CD14-positive monocyte (primary cell): ENCODE results near the gene POLD4. TPM values are rescaled to one million over a fixed set of nuclear protein-coding genes. Genes with fewer than 3 reads are reported as not detected.

Source experiments
- DNase-seq, 3 donors: peaks; one replicate each; pipeline ENCODE4 v3.0.0-alpha.2; 2011 to 2022
- H2AFZ ChIP-seq: 2 replicates; pipeline ENCODE4 v1.6.0; 2012; ENCODE audit warnings: mild to moderate bottlenecking, low read depth, low read length, inconsistent platforms; ENCODE audit not compliant: insufficient read depth, poor library complexity, severe bottlenecking
- H3K27ac ChIP-seq, 2 donors: 1 replicate in 1 of 2; 2 replicates in 1 of 2; pipeline ENCODE4 v1.5.1; 2012 to 2013; ENCODE audit warnings: low read length in 2 of 2, control low read depth in 1 of 2, inconsistent platforms in 1 of 2, low read depth in 1 of 2, mild to moderate bottlenecking in 1 of 2
- H3K27me3 ChIP-seq, 2 donors: one replicate each; pipeline versions ENCODE4 v1.6.0 to v1.6.1; 2011 to 2013; ENCODE audit warnings: low read length in 2 of 2; ENCODE audit not compliant: control insufficient read depth in 2 of 2, insufficient read depth in 2 of 2
- H3K36me3 ChIP-seq, 2 donors: replicated peaks in 1 of 2; 1 replicate in 1 of 2; 2 replicates in 1 of 2; pipeline versions ENCODE4 v1.5.1 to v1.6.1; 2012 to 2013; ENCODE audit warnings: low read length in 2 of 2, control low read depth in 1 of 2, inconsistent platforms in 1 of 2, mild to moderate bottlenecking in 1 of 2; ENCODE audit not compliant: insufficient read depth in 2 of 2, control insufficient read depth in 1 of 2
- H3K4me1 ChIP-seq, 2 donors: 1 replicate in 1 of 2; 2 replicates in 1 of 2; pipeline versions ENCODE4 v1.5.1 to v1.6.1; 2012 to 2013; ENCODE audit warnings: low read length in 2 of 2, control low read depth in 1 of 2, inconsistent platforms in 1 of 2, mild to moderate bottlenecking in 1 of 2, moderate library complexity in 1 of 2; ENCODE audit not compliant: insufficient read depth in 2 of 2, control insufficient read depth in 1 of 2
- H3K4me2 ChIP-seq: replicated peaks from 2 replicates; pipeline ENCODE3; 2012; ENCODE audit warnings: low read length, moderate library complexity, mild to moderate bottlenecking; ENCODE audit not compliant: poor library complexity, severe bottlenecking; ENCODE audit errors: extremely low read depth
- H3K4me3 ChIP-seq, 3 experiments: fragments of 200-600 bp in 1 of 3; sonication (generic) in 1 of 3; replicated peaks in 1 of 3; 1 replicate in 2 of 3; 2 replicates in 1 of 3; pipeline ENCODE4 v1.5.1; 2011 to 2013; ENCODE audit warnings: low read length in 3 of 3, mild to moderate bottlenecking in 3 of 3, control low read depth in 2 of 3, low read depth in 2 of 3, inconsistent platforms in 1 of 3, moderate library complexity in 1 of 3
- H3K79me2 ChIP-seq: 2 replicates; pipeline ENCODE4 v1.6.0; 2012; ENCODE audit warnings: mild to moderate bottlenecking, control low read depth, inconsistent platforms, low read length, moderate library complexity; ENCODE audit not compliant: insufficient read depth
- H3K9ac ChIP-seq: 2 replicates; pipeline ENCODE4 v1.6.0; 2017; ENCODE audit warnings: low read length, mild to moderate bottlenecking; ENCODE audit not compliant: insufficient read depth, poor library complexity, severe bottlenecking
- H3K9me3 ChIP-seq, 2 donors: replicated peaks in 1 of 2; 1 replicate in 1 of 2; 2 replicates in 1 of 2; pipeline versions ENCODE4 v1.5.1 to v1.6.1; 2012 to 2013; ENCODE audit warnings: low read length in 2 of 2, control low read depth in 1 of 2; ENCODE audit not compliant: control insufficient read depth in 1 of 2, insufficient read depth in 1 of 2
- H4K20me1 ChIP-seq: 2 replicates; pipeline ENCODE4 v1.6.0; 2012; ENCODE audit warnings: mild to moderate bottlenecking, low read length, control low read depth, moderate library complexity; ENCODE audit not compliant: insufficient read depth
- H3K27ac Mint-ChIP-seq, 7 donors: one replicate each; pipeline ENCODE4 v1.8.0; 2020; ENCODE audit warnings: mild to moderate bottlenecking in 7 of 7, mixed read lengths in 7 of 7, moderate library complexity in 6 of 7, inconsistent platforms in 2 of 7
- H3K27me3 Mint-ChIP-seq, 3 donors: one replicate each; pipeline ENCODE4 v1.8.0; 2021 to 2022; ENCODE audit warnings: low read depth in 3 of 3, mild to moderate bottlenecking in 3 of 3, mixed read lengths in 3 of 3, moderate library complexity in 3 of 3, inconsistent platforms in 1 of 3
- H3K36me3 Mint-ChIP-seq, 2 donors: one replicate each; pipeline ENCODE4 v1.8.0; 2020; ENCODE audit warnings: mixed read lengths in 2 of 2, inconsistent platforms in 1 of 2, mild to moderate bottlenecking in 1 of 2
- H3K4me1 Mint-ChIP-seq: one replicate; pipeline ENCODE4 v1.8.0; 2020; ENCODE audit warnings: mild to moderate bottlenecking, mixed read lengths
- H3K4me3 Mint-ChIP-seq, 2 donors: one replicate each; pipeline ENCODE4 v1.8.0; 2020; ENCODE audit warnings: mild to moderate bottlenecking in 2 of 2, mixed read lengths in 2 of 2, moderate library complexity in 1 of 2
- H3K9me3 Mint-ChIP-seq, 7 donors: one replicate each; pipeline ENCODE4 v1.8.0; 2020 to 2022; ENCODE audit warnings: mixed read lengths in 7 of 7, mild to moderate bottlenecking in 6 of 7, moderate library complexity in 6 of 7, inconsistent platforms in 2 of 7
- CTCF ChIP-seq: fragments of 200-600 bp; IDR thresholded peaks from one replicate; pipeline ENCODE4 v1.8.0; 2022; ENCODE audit warnings: antibody characterized with exemption, mild to moderate bottlenecking
- WGBS: methylation state at CpG from one replicate; pipeline ENCODE4 v1.1.5; 2013; ENCODE audit warnings: missing lambda C conversion rate; ENCODE audit not compliant: insufficient coverage; 5-methylcytosine and 5-hydroxymethylcytosine counted together
- intact Hi-C, 2 donors: fragments of 100-400 bp; cut with micrococcal nuclease; formaldehyde crosslinking; loops; one replicate each; pipeline versions ENCODE4 v1.15.0 to v1.15.1; 2023
- polyA plus RNA-seq, 3 donors: library from polyadenylated mRNA; depleted of rRNA in 1 of 3; unstranded in 2 of 3; stranded (reverse) in 1 of 3; fragments of 300-500 nt in 2 of 3; fragments of >200 nt in 1 of 3; fragmentation: Illumina TruSeq in 2 of 3; gene quantifications; 1 replicate in 2 of 3; 2 replicates in 1 of 3; pipeline ENCODE4 v1.2.3, GENCODE V29; 2012 to 2021

POLD4 gene
- polyA plus RNA-seq, 3 donors = 157 to 205 (median 176) TPM

DNA sequence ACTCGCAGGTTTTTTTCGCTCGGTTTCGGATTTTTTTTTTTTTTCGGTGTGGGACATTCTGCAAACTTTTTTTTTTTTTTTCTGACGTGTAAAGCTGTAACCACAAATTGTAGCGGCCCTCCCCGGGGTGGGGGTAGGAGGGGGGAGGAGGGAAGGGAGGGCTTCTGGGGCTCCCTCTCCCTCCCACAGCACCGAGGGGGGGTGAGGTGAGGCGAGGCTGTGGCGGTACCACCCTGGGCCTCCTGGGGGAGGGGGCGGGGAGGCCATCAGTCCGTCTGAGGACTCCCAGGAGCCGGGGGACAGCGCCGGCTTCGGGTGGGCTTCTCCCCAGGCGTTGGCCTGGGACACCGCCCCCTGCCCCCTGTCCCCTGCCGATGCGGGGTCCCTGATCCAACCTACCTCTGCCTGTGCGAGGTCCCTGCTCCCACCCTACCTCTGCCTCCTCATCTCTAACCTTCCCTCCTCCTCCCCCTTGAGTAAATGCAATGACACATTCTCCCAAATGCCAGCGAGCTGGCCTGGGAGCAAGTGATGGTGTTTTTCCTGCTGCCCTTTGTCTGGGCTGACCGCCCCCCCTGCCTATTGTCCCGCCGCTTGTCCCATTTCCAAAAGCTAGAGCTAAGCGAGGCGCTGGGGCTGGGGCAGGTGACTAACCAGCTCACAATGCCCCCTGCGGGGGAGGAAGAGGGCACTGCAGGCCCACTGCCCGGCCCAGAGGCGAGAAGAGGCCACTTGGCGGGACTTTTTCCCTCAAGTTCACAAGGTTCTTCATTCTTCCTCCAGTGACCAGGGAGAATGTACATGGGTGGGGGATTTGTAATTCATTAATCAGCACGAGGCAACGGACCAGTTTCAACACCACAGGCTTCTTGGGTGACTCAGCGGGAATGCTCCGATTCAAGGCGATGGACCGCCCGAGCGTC lies 20.6 kb upstream of the POLD4 start:
- H3K36me3 Mint-ChIP-seq = peaks cover 10% of the 10 kb centered on the region in 2 donors
- peaks cover 10% of the 10 kb centered on the region for H4K20me1 ChIP-seq
- H3K4me1 ChIP-seq = peaks cover 50 to 60% of the 10 kb centered on the region in 2 donors
- intact Hi-C loops = loop anchor here in 1 of 2 donors (5.0 kb wide), 1 partner anchor 102 kb away; no protein-coding TSS in a partner anchor
- no peaks in the 10 kb centered on the region for H3K9me3 ChIP-seq
- H3K27ac Mint-ChIP-seq = peak overlapping the region; percentile 80 to 96 (median 94)
- H3K27me3 ChIP-seq = no peaks in the 10 kb centered on the region
- H3K9ac ChIP-seq = peak overlapping the region; percentile 86
- H3K9me3 Mint-ChIP-seq = peaks cover 0 to 2% (median 0%) of the 10 kb centered on the region in 7 donors
- H3K36me3 ChIP-seq = no peaks in the 10 kb centered on the region
- H2AFZ ChIP-seq = peak overlapping the region; percentile 50
- DNase-seq = peak; percentile 90 to 98 (median 91)
- H3K79me2 ChIP-seq = peaks cover 28% of the 10 kb centered on the region
- H3K4me1 Mint-ChIP-seq = peaks cover 54% of the 10 kb centered on the region
- peak overlapping the region; percentile 25 to 77 for H3K27ac ChIP-seq
- whole genome bisulfite sequencing = 0% methylated on average over 20 of the region's 40 CpGs
- peak; percentile 71 for TF ChIP-seq CTCF
- peaks cover 9 to 17% (median 10%) of the 10 kb centered on the region in 3 donors for H3K27me3 Mint-ChIP-seq
- peak overlapping the region; percentile 35 to 82 (median 51) for H3K4me3 ChIP-seq
- H3K4me3 Mint-ChIP-seq = peak overlapping the region; percentile 88 to 92
- peak overlapping the region; percentile 93 for H3K4me2 ChIP-seq

DNA sequence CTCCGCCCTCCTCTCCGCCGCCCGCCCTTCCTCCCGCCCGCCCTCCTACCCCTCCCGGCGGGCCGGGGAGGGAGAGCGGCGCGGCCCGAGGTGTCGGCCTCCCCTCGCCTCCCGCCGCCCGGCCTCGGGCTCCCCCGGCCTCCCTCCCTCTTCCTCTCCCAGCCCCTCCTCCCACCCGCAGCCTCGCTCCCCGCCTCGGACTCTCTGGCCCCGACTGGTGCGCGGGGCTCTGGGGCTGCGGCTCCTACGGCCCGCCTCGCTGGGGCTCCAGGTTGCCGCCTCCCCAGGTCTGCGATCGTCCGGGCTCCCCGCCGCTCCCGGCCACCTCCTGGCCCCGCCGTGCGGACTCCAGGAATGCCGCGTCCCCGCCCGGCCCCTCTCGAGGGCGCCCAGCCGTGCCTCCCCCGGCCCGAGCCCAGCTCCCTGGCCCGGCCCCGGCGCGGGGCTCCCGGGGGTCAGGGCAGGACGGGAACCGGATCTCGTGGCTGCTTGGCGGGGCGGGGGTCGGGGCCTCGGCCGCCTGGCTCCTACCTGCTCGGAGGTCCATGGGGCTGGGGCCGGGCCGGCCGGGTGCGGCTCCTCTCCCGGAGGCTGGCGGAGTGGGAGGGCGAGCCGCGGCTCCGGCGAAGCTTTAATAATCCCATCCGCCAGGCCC lies 19.8 kb upstream of the POLD4 start, which contains the start of gene CLCF1:
TSS of gene CLCF1 (minus strand) at position 606 of the 655 bp plus-strand sequence. CDS start at position 547, 59 bp downstream.
- peaks cover 10% of the 10 kb centered on the region for H4K20me1 ChIP-seq
- no peak for TF ChIP-seq CTCF
- no peaks in the 10 kb centered on the region for H3K9me3 ChIP-seq
- peak within 1 kb of the TSS; percentile 80 to 96 (median 94) for H3K27ac Mint-ChIP-seq
- H3K4me3 ChIP-seq = peak within 1 kb of the TSS; percentile 37 to 82 (median 51)
- intact Hi-C loops = loop anchor here in 1 of 2 donors (5.0 kb wide), 1 partner anchor 101 kb away; no protein-coding TSS in a partner anchor
- peak within 1 kb of the TSS; percentile 86 for H3K9ac ChIP-seq
- peak within 1 kb of the TSS; percentile 50 for H2AFZ ChIP-seq
- H3K27me3 Mint-ChIP-seq = peaks cover 10 to 23% (median 12%) of the 10 kb centered on the region in 3 donors
- under 1% methylated on average over 71 of the region's 76 CpGs for WGBS
- H3K4me3 Mint-ChIP-seq = peak within 1 kb of the TSS; percentile 88 to 92
- peak within 1 kb of the TSS; percentile 93 for H3K4me2 ChIP-seq
- no peaks in the 10 kb centered on the region for H3K27me3 ChIP-seq
- peak within 1 kb of the TSS; percentile 25 to 77 for H3K27ac ChIP-seq
- no peaks in the 10 kb centered on the region for H3K36me3 ChIP-seq
- H3K4me1 ChIP-seq = peaks cover 44 to 57% of the 10 kb centered on the region in 2 donors
- peaks cover 0 to 2% (median 0%) of the 10 kb centered on the region in 7 donors for H3K9me3 Mint-ChIP-seq
- peaks cover 54% of the 10 kb centered on the region for H3K4me1 Mint-ChIP-seq
- peak; percentile 22 to 39 (median 39) for DNase-seq
- H3K36me3 Mint-ChIP-seq = peaks cover 16 to 17% of the 10 kb centered on the region in 2 donors
- peaks cover 36% of the 10 kb centered on the region for H3K79me2 ChIP-seq
